B cell (primary cell): Measurements from ENCODE around the gene LRRC74B. TPM values are rescaled to one million over a fixed set of nuclear protein-coding genes. Genes with fewer than 3 reads are reported as not detected.

Source experiments
- ATAC-seq: fragments of 200-7000 bp; cut with Tn5 transposase; one replicate; pipeline ENCODE4 v1.10.0; 2021; ENCODE audit warnings: low read depth, mild to moderate bottlenecking, moderate number of reproducible peaks, moderate library complexity
- CTCF ChIA-PET: fragments of 350-600 bp; sonication (Branson Sonifier 250); formaldehyde crosslinking; loops from one replicate; lab custom pipeline; 2021; ENCODE audit warnings: antibody characterized with exemption, inconsistent platforms; lab: Charles Lee
- POLR2A ChIA-PET: fragments of 350-600 bp; sonication (Branson Sonifier 250); formaldehyde crosslinking; loops from one replicate; lab custom pipeline; 2021; ENCODE audit warnings: antibody characterized with exemption; lab: Charles Lee
- DNase-seq: peaks from one replicate; pipeline ENCODE4 v3.0.0; 2013
- H2AFZ ChIP-seq: 2 replicates; pipeline ENCODE4 v1.6.1; 2012; ENCODE audit warnings: mild to moderate bottlenecking, low read depth, low read length; ENCODE audit not compliant: insufficient read depth, poor library complexity, severe bottlenecking
- H3K27ac ChIP-seq, 2 donors: 1 replicate in 1 of 2; 2 replicates in 1 of 2; pipeline ENCODE4 v1.5.1; 2012 to 2013; ENCODE audit warnings: low read length in 2 of 2, mild to moderate bottlenecking in 2 of 2, moderate library complexity in 1 of 2
- H3K27me3 ChIP-seq, 4 experiments: fragments of 200-600 bp in 1 of 4; sonication (generic) in 1 of 4; replicated peaks in 1 of 4; 1 replicate in 2 of 4; 2 replicates in 2 of 4; pipeline versions ENCODE4 v1.6.1 to v1.7.0; 2013 to 2016; ENCODE audit warnings: low read length in 3 of 4, mild to moderate bottlenecking in 2 of 4, mixed read lengths in 1 of 4, moderate library complexity in 1 of 4; ENCODE audit not compliant: insufficient read depth in 4 of 4, control insufficient read depth in 3 of 4; ENCODE audit errors: control extremely low read depth in 1 of 4
- H3K36me3 ChIP-seq, 2 experiments: replicated peaks in 1 of 2; 1 replicate in 1 of 2; 2 replicates in 1 of 2; pipeline versions ENCODE4 v1.6.1 to v1.7.1; 2013; ENCODE audit warnings: low read length in 1 of 2; ENCODE audit not compliant: insufficient read depth in 2 of 2, control insufficient read depth in 1 of 2; ENCODE audit errors: control extremely low read depth in 1 of 2, extremely low read depth in 1 of 2
- H3K4me1 ChIP-seq, 2 donors: fragments of 200-600 bp in 1 of 2; sonication (generic) in 1 of 2; 1 replicate in 1 of 2; 2 replicates in 1 of 2; pipeline versions ENCODE4 v1.5.1 to v1.6.1; 2013 to 2017; ENCODE audit warnings: low read length in 2 of 2; ENCODE audit not compliant: control insufficient read depth in 2 of 2, insufficient read depth in 2 of 2
- H3K4me2 ChIP-seq: replicated peaks from 2 replicates; pipeline ENCODE3; 2012; ENCODE audit warnings: mild to moderate bottlenecking, low read depth, low read length; ENCODE audit not compliant: poor library complexity, severe bottlenecking
- H3K4me3 ChIP-seq, 5 experiments: fragments of 200-600 bp in 1 of 5; sonication (generic) in 1 of 5; 1 replicate in 3 of 5; 2 replicates in 2 of 5; pipeline versions ENCODE4 v1.5.1 to v1.7.0; 2011 to 2016; ENCODE audit warnings: low read length in 4 of 5, mild to moderate bottlenecking in 4 of 5, low read depth in 2 of 5, control low read depth in 1 of 5, moderate library complexity in 1 of 5; ENCODE audit not compliant: insufficient read depth in 1 of 5; ENCODE audit errors: control extremely low read depth in 1 of 5, extremely low read depth in 1 of 5
- H3K79me2 ChIP-seq: fragments of 200-600 bp; sonication (generic); one replicate; pipeline ENCODE4 v1.6.0; 2016; ENCODE audit warnings: low read length; ENCODE audit not compliant: control insufficient read depth, insufficient read depth
- H3K9ac ChIP-seq: fragments of 200-600 bp; sonication (generic); 2 replicates; pipeline ENCODE4 v1.6.1; 2017; ENCODE audit warnings: mild to moderate bottlenecking, low read length, moderate library complexity
- H3K9me3 ChIP-seq, 3 donors: one replicate each; pipeline versions ENCODE4 v1.6.1 to v1.7.1; 2013; ENCODE audit warnings: low read length in 2 of 3; ENCODE audit not compliant: control insufficient read depth in 2 of 3, insufficient read depth in 1 of 3; ENCODE audit errors: control extremely low read depth in 1 of 3
- H4K20me1 ChIP-seq: 2 replicates; pipeline ENCODE4 v1.6.0; 2012; ENCODE audit warnings: mild to moderate bottlenecking, low read length; ENCODE audit not compliant: insufficient read depth, control insufficient read depth, poor library complexity, severe bottlenecking
- H3K27ac Mint-ChIP-seq: one replicate; pipeline ENCODE4 v1.8.0; 2021; ENCODE audit warnings: mixed read lengths
- H3K27me3 Mint-ChIP-seq: one replicate; pipeline ENCODE4 v1.8.0; 2021; ENCODE audit warnings: mixed read lengths
- H3K4me1 Mint-ChIP-seq: one replicate; pipeline ENCODE4 v1.8.0; 2021; ENCODE audit warnings: mixed read lengths
- H3K4me3 Mint-ChIP-seq: one replicate; pipeline ENCODE4 v1.8.0; 2021; ENCODE audit warnings: mixed read lengths
- H3K9me3 Mint-ChIP-seq: one replicate; pipeline ENCODE4 v1.8.0; 2022; ENCODE audit warnings: mixed read lengths; ENCODE audit not compliant: insufficient read depth
- EZH2 ChIP-seq: IDR thresholded peaks from 2 replicates; pipeline ENCODE4 v1.6.1; 2012; ENCODE audit warnings: borderline replicate concordance, low read depth, mild to moderate bottlenecking, moderate library complexity, low read length; ENCODE audit not compliant: insufficient read depth, poor library complexity, severe bottlenecking
- WGBS: methylation state at CpG from one replicate; pipeline ENCODE4 v1.1.5; 2013; ENCODE audit warnings: missing lambda C conversion rate; ENCODE audit not compliant: insufficient coverage; 5-methylcytosine and 5-hydroxymethylcytosine counted together
- intact Hi-C: fragments of 100-400 bp; cut with micrococcal nuclease; formaldehyde crosslinking; loops from one replicate; pipeline ENCODE4 v1.10.0; 2022
- polyA plus RNA-seq: library from polyadenylated mRNA; depleted of rRNA; stranded (reverse); fragments of >200 nt; gene quantifications from 2 replicates; pipeline ENCODE4 v1.2.3, GENCODE V29; 2012
- total RNA-seq, 2 donors: library from RNA; stranded (reverse); fragments of 120-200 nt in 1 of 2; gene quantifications; 1 replicate in 1 of 2; 2 replicates in 1 of 2; pipeline versions ENCODE4 v1.2.3 to v1.2.4, GENCODE V29; 2013 to 2022
- TF ChIP-seq, protein P1 (sequence below): fragments of 200-600 bp; IDR thresholded peaks from one replicate; pipeline ENCODE4 v1.8.0; 2022; ENCODE audit warnings: antibody characterized with exemption, mild to moderate bottlenecking

LRRC74B gene
- total and polyA plus RNA-seq, 2 donors (not counting 1 experiment from before 2014, with no cell fraction given) = 0.01 to 0.17 TPM

GRCh38 chr22:21078916-21079315, 33.2 kb downstream of the LRRC74B start:
- no peaks in the 10 kb centered on the region for H3K4me1 ChIP-seq
- no peak for DNase-seq
- H3K27ac ChIP-seq = no peak overlapping the region
- CTCF ChIA-PET = no interaction called here
- no peak overlapping the region for H3K4me2 ChIP-seq
- ATAC-seq = no peak
- no peak overlapping the region for H3K4me3 ChIP-seq
- no peaks in the 10 kb centered on the region for H4K20me1 ChIP-seq
- no peaks in the 10 kb centered on the region for H3K27me3 ChIP-seq
- no peaks in the 10 kb centered on the region for H3K9me3 Mint-ChIP-seq
- no peaks in the 10 kb centered on the region for H3K4me1 Mint-ChIP-seq
- no peaks in the 10 kb centered on the region for H3K36me3 ChIP-seq
- no peaks in the 10 kb centered on the region for H3K79me2 ChIP-seq
- no peaks in the 10 kb centered on the region for H3K9me3 ChIP-seq
- 92% methylated on average over 10 of the region's 11 CpGs for WGBS
- intact Hi-C loops = no loop called here
- no peak overlapping the region for H3K9ac ChIP-seq
- no peak for TF ChIP-seq EZH2
- TF ChIP-seq, protein P1, sequence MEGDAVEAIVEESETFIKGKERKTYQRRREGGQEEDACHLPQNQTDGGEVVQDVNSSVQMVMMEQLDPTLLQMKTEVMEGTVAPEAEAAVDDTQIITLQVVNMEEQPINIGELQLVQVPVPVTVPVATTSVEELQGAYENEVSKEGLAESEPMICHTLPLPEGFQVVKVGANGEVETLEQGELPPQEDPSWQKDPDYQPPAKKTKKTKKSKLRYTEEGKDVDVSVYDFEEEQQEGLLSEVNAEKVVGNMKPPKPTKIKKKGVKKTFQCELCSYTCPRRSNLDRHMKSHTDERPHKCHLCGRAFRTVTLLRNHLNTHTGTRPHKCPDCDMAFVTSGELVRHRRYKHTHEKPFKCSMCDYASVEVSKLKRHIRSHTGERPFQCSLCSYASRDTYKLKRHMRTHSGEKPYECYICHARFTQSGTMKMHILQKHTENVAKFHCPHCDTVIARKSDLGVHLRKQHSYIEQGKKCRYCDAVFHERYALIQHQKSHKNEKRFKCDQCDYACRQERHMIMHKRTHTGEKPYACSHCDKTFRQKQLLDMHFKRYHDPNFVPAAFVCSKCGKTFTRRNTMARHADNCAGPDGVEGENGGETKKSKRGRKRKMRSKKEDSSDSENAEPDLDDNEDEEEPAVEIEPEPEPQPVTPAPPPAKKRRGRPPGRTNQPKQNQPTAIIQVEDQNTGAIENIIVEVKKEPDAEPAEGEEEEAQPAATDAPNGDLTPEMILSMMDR = no peak
- no peaks in the 10 kb centered on the region for H3K27me3 Mint-ChIP-seq
- H2AFZ ChIP-seq = no peak overlapping the region
- H3K4me3 Mint-ChIP-seq = no peak overlapping the region
- H3K27ac Mint-ChIP-seq = no peak overlapping the region
- POLR2A ChIA-PET = no interaction called here

GRCh38 chr22:21079493-21079892, 33.7 kb downstream of the LRRC74B start:
- H3K4me3 Mint-ChIP-seq = no peak overlapping the region
- H3K9me3 ChIP-seq = no peaks in the 10 kb centered on the region
- intact Hi-C loops = no loop called here
- ChIA-PET POLR2A (no interaction called here), CTCF (no interaction called here)
- H3K27ac Mint-ChIP-seq = no peak overlapping the region
- no peaks in the 10 kb centered on the region for H3K4me1 ChIP-seq
- no peaks in the 10 kb centered on the region for H3K36me3 ChIP-seq
- H3K4me1 Mint-ChIP-seq = no peaks in the 10 kb centered on the region
- no peaks in the 10 kb centered on the region for H3K79me2 ChIP-seq
- no peaks in the 10 kb centered on the region for H4K20me1 ChIP-seq
- no peak for DNase-seq
- no peak overlapping the region for H3K4me3 ChIP-seq
- WGBS = 82% methylated on average over 3 of the region's 5 CpGs
- no peaks in the 10 kb centered on the region for H3K9me3 Mint-ChIP-seq
- no peak overlapping the region for H3K27ac ChIP-seq
- no peak for TF ChIP-seq EZH2
- TF ChIP-seq, protein P1 = no peak
- peaks cover 3% of the 10 kb centered on the region for H3K27me3 Mint-ChIP-seq
- no peak for ATAC-seq
- no peaks in the 10 kb centered on the region for H3K27me3 ChIP-seq
- no peak overlapping the region for H2AFZ ChIP-seq
- H3K4me2 ChIP-seq = no peak overlapping the region
- H3K9ac ChIP-seq = no peak overlapping the region
